Panc1 (cell line): ENCODE results near the gene TMA16.

Experiments used
- REST ChIP-seq, 2 experiments: IDR thresholded peaks; 2 replicates each; pipeline ENCODE4 v1.6.1; 2011 to 2012; ENCODE audit warnings: low read depth in 2 of 2, control low read depth in 1 of 2, low read length in 1 of 2, mild to moderate bottlenecking in 1 of 2, moderate library complexity in 1 of 2; ENCODE audit not compliant: insufficient read depth in 1 of 2
- TF ChIP-seq, protein P1 (sequence below): fragments of 450-650 bp; IDR thresholded peaks from 2 replicates; pipeline ENCODE4 v1.5.1; 2017; ENCODE audit warnings: mild to moderate bottlenecking

- no peak for TF ChIP-seq REST (IDR thresholded peaks at IDR 0.05; ENCODE audit: insufficient read depth in 1 of 2, low read depth in 2 of 2, low read length in 1 of 2)
- TF ChIP-seq, protein P1, sequence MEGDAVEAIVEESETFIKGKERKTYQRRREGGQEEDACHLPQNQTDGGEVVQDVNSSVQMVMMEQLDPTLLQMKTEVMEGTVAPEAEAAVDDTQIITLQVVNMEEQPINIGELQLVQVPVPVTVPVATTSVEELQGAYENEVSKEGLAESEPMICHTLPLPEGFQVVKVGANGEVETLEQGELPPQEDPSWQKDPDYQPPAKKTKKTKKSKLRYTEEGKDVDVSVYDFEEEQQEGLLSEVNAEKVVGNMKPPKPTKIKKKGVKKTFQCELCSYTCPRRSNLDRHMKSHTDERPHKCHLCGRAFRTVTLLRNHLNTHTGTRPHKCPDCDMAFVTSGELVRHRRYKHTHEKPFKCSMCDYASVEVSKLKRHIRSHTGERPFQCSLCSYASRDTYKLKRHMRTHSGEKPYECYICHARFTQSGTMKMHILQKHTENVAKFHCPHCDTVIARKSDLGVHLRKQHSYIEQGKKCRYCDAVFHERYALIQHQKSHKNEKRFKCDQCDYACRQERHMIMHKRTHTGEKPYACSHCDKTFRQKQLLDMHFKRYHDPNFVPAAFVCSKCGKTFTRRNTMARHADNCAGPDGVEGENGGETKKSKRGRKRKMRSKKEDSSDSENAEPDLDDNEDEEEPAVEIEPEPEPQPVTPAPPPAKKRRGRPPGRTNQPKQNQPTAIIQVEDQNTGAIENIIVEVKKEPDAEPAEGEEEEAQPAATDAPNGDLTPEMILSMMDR: no peak
Observed at GRCh38 chr4:163515198-163515597, 20.7 kb downstream of the TMA16 start.
